CD14-positive monocyte (primary cell): Measurements from ENCODE around the gene TNFRSF19. TPM values are rescaled to one million over a fixed set of nuclear protein-coding genes. Genes with fewer than 3 reads are reported as not detected.

Experiments
- DNase-seq, 3 donors: peaks; one replicate each; pipeline ENCODE4 v3.0.0-alpha.2; 2011 to 2022
- H2AFZ ChIP-seq: 2 replicates; pipeline ENCODE4 v1.6.0; 2012; ENCODE audit warnings: mild to moderate bottlenecking, low read depth, low read length, inconsistent platforms; ENCODE audit not compliant: insufficient read depth, poor library complexity, severe bottlenecking
- H3K27ac ChIP-seq, 2 donors: 1 replicate in 1 of 2; 2 replicates in 1 of 2; pipeline ENCODE4 v1.5.1; 2012 to 2013; ENCODE audit warnings: low read length in 2 of 2, control low read depth in 1 of 2, inconsistent platforms in 1 of 2, low read depth in 1 of 2, mild to moderate bottlenecking in 1 of 2
- H3K27me3 ChIP-seq, 2 donors: one replicate each; pipeline versions ENCODE4 v1.6.0 to v1.6.1; 2011 to 2013; ENCODE audit warnings: low read length in 2 of 2; ENCODE audit not compliant: control insufficient read depth in 2 of 2, insufficient read depth in 2 of 2
- H3K36me3 ChIP-seq, 2 donors: replicated peaks in 1 of 2; 1 replicate in 1 of 2; 2 replicates in 1 of 2; pipeline versions ENCODE4 v1.5.1 to v1.6.1; 2012 to 2013; ENCODE audit warnings: low read length in 2 of 2, control low read depth in 1 of 2, inconsistent platforms in 1 of 2, mild to moderate bottlenecking in 1 of 2; ENCODE audit not compliant: insufficient read depth in 2 of 2, control insufficient read depth in 1 of 2
- H3K4me1 ChIP-seq, 2 donors: 1 replicate in 1 of 2; 2 replicates in 1 of 2; pipeline versions ENCODE4 v1.5.1 to v1.6.1; 2012 to 2013; ENCODE audit warnings: low read length in 2 of 2, control low read depth in 1 of 2, inconsistent platforms in 1 of 2, mild to moderate bottlenecking in 1 of 2, moderate library complexity in 1 of 2; ENCODE audit not compliant: insufficient read depth in 2 of 2, control insufficient read depth in 1 of 2
- H3K4me2 ChIP-seq: replicated peaks from 2 replicates; pipeline ENCODE3; 2012; ENCODE audit warnings: low read length, moderate library complexity, mild to moderate bottlenecking; ENCODE audit not compliant: poor library complexity, severe bottlenecking; ENCODE audit errors: extremely low read depth
- H3K4me3 ChIP-seq, 3 experiments: fragments of 200-600 bp in 1 of 3; sonication (generic) in 1 of 3; replicated peaks in 1 of 3; 1 replicate in 2 of 3; 2 replicates in 1 of 3; pipeline ENCODE4 v1.5.1; 2011 to 2013; ENCODE audit warnings: low read length in 3 of 3, mild to moderate bottlenecking in 3 of 3, control low read depth in 2 of 3, low read depth in 2 of 3, inconsistent platforms in 1 of 3, moderate library complexity in 1 of 3
- H3K79me2 ChIP-seq: 2 replicates; pipeline ENCODE4 v1.6.0; 2012; ENCODE audit warnings: mild to moderate bottlenecking, control low read depth, inconsistent platforms, low read length, moderate library complexity; ENCODE audit not compliant: insufficient read depth
- H3K9ac ChIP-seq: 2 replicates; pipeline ENCODE4 v1.6.0; 2017; ENCODE audit warnings: low read length, mild to moderate bottlenecking; ENCODE audit not compliant: insufficient read depth, poor library complexity, severe bottlenecking
- H3K9me3 ChIP-seq, 2 donors: replicated peaks in 1 of 2; 1 replicate in 1 of 2; 2 replicates in 1 of 2; pipeline versions ENCODE4 v1.5.1 to v1.6.1; 2012 to 2013; ENCODE audit warnings: low read length in 2 of 2, control low read depth in 1 of 2; ENCODE audit not compliant: control insufficient read depth in 1 of 2, insufficient read depth in 1 of 2
- H4K20me1 ChIP-seq: 2 replicates; pipeline ENCODE4 v1.6.0; 2012; ENCODE audit warnings: mild to moderate bottlenecking, low read length, control low read depth, moderate library complexity; ENCODE audit not compliant: insufficient read depth
- H3K27ac Mint-ChIP-seq, 7 donors: one replicate each; pipeline ENCODE4 v1.8.0; 2020; ENCODE audit warnings: mild to moderate bottlenecking in 7 of 7, mixed read lengths in 7 of 7, moderate library complexity in 6 of 7, inconsistent platforms in 2 of 7
- H3K27me3 Mint-ChIP-seq, 3 donors: one replicate each; pipeline ENCODE4 v1.8.0; 2021 to 2022; ENCODE audit warnings: low read depth in 3 of 3, mild to moderate bottlenecking in 3 of 3, mixed read lengths in 3 of 3, moderate library complexity in 3 of 3, inconsistent platforms in 1 of 3
- H3K36me3 Mint-ChIP-seq, 2 donors: one replicate each; pipeline ENCODE4 v1.8.0; 2020; ENCODE audit warnings: mixed read lengths in 2 of 2, inconsistent platforms in 1 of 2, mild to moderate bottlenecking in 1 of 2
- H3K4me1 Mint-ChIP-seq: one replicate; pipeline ENCODE4 v1.8.0; 2020; ENCODE audit warnings: mild to moderate bottlenecking, mixed read lengths
- H3K4me3 Mint-ChIP-seq, 2 donors: one replicate each; pipeline ENCODE4 v1.8.0; 2020; ENCODE audit warnings: mild to moderate bottlenecking in 2 of 2, mixed read lengths in 2 of 2, moderate library complexity in 1 of 2
- H3K9me3 Mint-ChIP-seq, 7 donors: one replicate each; pipeline ENCODE4 v1.8.0; 2020 to 2022; ENCODE audit warnings: mixed read lengths in 7 of 7, mild to moderate bottlenecking in 6 of 7, moderate library complexity in 6 of 7, inconsistent platforms in 2 of 7
- WGBS: methylation state at CpG from one replicate; pipeline ENCODE4 v1.1.5; 2013; ENCODE audit warnings: missing lambda C conversion rate; ENCODE audit not compliant: insufficient coverage; 5-methylcytosine and 5-hydroxymethylcytosine counted together
- intact Hi-C, 2 donors: fragments of 100-400 bp; cut with micrococcal nuclease; formaldehyde crosslinking; loops; one replicate each; pipeline versions ENCODE4 v1.15.0 to v1.15.1; 2023
- polyA plus RNA-seq, 3 donors: library from polyadenylated mRNA; depleted of rRNA in 1 of 3; unstranded in 2 of 3; stranded (reverse) in 1 of 3; fragments of 300-500 nt in 2 of 3; fragments of >200 nt in 1 of 3; fragmentation: Illumina TruSeq in 2 of 3; gene quantifications; 1 replicate in 2 of 3; 2 replicates in 1 of 3; pipeline ENCODE4 v1.2.3, GENCODE V29; 2012 to 2021
- TF ChIP-seq, protein P1 (sequence below): fragments of 200-600 bp; IDR thresholded peaks from one replicate; pipeline ENCODE4 v1.8.0; 2022; ENCODE audit warnings: antibody characterized with exemption, mild to moderate bottlenecking

The TNFRSF19 gene
- polyA plus RNA-seq, 3 donors: 0.11 TPM; not detected in 2

- H3K27ac ChIP-seq: no peak overlapping the region
- no peaks in the 10 kb centered on the region for H3K9me3 ChIP-seq
- no peak overlapping the region for H3K9ac ChIP-seq
- peaks cover 10% of the 10 kb centered on the region in 2 donors for H3K4me1 ChIP-seq
- no peaks in the 10 kb centered on the region for H3K36me3 ChIP-seq
- H2AFZ ChIP-seq: no peak overlapping the region
- DNase-seq: no peak
- Mint-ChIP-seq H3K4me3 (no peak overlapping the region), H3K36me3 (no peaks in the 10 kb centered on the region), H3K27me3 (peaks cover 2 to 5% (median 3%) of the 10 kb centered on the region in 3 donors), H3K9me3 (peaks cover 0 to 2% (median 0%) of the 10 kb centered on the region in 7 donors), H3K27ac (no peak overlapping the region), H3K4me1 (no peaks in the 10 kb centered on the region)
- 94% methylated on average over 4 of the region's 7 CpGs for WGBS
- TF ChIP-seq, protein P1, sequence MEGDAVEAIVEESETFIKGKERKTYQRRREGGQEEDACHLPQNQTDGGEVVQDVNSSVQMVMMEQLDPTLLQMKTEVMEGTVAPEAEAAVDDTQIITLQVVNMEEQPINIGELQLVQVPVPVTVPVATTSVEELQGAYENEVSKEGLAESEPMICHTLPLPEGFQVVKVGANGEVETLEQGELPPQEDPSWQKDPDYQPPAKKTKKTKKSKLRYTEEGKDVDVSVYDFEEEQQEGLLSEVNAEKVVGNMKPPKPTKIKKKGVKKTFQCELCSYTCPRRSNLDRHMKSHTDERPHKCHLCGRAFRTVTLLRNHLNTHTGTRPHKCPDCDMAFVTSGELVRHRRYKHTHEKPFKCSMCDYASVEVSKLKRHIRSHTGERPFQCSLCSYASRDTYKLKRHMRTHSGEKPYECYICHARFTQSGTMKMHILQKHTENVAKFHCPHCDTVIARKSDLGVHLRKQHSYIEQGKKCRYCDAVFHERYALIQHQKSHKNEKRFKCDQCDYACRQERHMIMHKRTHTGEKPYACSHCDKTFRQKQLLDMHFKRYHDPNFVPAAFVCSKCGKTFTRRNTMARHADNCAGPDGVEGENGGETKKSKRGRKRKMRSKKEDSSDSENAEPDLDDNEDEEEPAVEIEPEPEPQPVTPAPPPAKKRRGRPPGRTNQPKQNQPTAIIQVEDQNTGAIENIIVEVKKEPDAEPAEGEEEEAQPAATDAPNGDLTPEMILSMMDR: no peak
- H3K79me2 ChIP-seq: no peaks in the 10 kb centered on the region
- H4K20me1 ChIP-seq: no peaks in the 10 kb centered on the region
- no peak overlapping the region for H3K4me3 ChIP-seq
- H3K27me3 ChIP-seq: no peaks in the 10 kb centered on the region
- intact Hi-C loops: no loop called here
- no peak overlapping the region for H3K4me2 ChIP-seq
Observed at GRCh38 chr13:23560571-23561089, 9.6 kb upstream of the TNFRSF19 start.

GRCh38 chr13:23561261-23561660 is 9.0 kb upstream of the TNFRSF19 start:
- no peak overlapping the region for H3K4me3 ChIP-seq
- H2AFZ ChIP-seq: no peak overlapping the region
- WGBS: 100% methylated on average over 2 of the region's 3 CpGs
- H3K27ac ChIP-seq: no peak overlapping the region
- H3K27ac Mint-ChIP-seq: no peak overlapping the region
- H3K27me3 ChIP-seq: no peaks in the 10 kb centered on the region
- intact Hi-C loops: no loop called here
- H3K27me3 Mint-ChIP-seq: peaks cover 3 to 5% (median 3%) of the 10 kb centered on the region in 3 donors
- H3K4me2 ChIP-seq: no peak overlapping the region
- H3K36me3 Mint-ChIP-seq: no peaks in the 10 kb centered on the region
- no peaks in the 10 kb centered on the region for H3K9me3 ChIP-seq
- no peaks in the 10 kb centered on the region for H3K36me3 ChIP-seq
- TF ChIP-seq, protein P1: no peak
- H3K79me2 ChIP-seq: no peaks in the 10 kb centered on the region
- peaks cover 0 to 2% (median 0%) of the 10 kb centered on the region in 7 donors for H3K9me3 Mint-ChIP-seq
- no peaks in the 10 kb centered on the region for H3K4me1 Mint-ChIP-seq
- no peak overlapping the region for H3K4me3 Mint-ChIP-seq
- H3K4me1 ChIP-seq: peaks cover 10% of the 10 kb centered on the region in 2 donors
- H4K20me1 ChIP-seq: no peaks in the 10 kb centered on the region
- no peak for DNase-seq
- no peak overlapping the region for H3K9ac ChIP-seq
